GM15510 (cell line): ENCODE results near the gene SPON2.

Experiments used
- POLR2A ChIP-seq: IDR thresholded peaks from 3 replicates; pipeline ENCODE4 v1.6.1; 2011; ENCODE audit warnings: borderline replicate concordance; ENCODE audit not compliant: insufficient read length; ENCODE audit errors: extremely low read depth

SPON2 gene

DNA sequence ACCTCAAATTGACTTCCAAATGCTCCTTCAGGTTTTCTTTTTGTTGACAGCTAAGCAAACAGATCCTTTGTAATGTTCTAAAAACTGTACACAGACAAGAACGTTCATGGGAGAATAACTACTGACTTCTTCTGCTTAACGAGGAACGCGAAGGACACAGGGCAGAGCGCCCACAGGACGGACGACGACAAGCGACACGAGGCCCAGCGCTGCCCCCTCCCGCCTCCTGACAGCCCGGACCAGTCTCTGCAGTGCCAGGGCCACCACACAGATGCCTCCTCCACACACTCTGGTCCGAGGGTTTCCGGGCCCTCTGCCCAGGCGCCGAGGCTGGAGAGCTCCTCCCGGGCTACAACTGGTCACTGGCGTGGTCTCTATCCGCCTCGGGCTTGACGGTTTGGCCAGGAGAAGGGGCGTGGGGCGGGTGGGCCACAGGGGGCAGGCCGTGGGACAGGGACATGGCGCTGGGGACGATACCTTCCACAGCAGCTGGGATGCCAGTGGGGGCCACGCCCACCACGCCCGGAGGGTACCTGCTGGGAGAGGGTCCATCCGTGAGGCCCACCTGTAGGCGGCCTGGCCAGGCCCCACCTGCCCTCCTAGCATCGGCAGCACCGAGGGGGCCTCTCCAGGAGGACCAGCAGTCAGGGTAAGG, 39.6 kb upstream of the SPON2 start:
- no peak for TF ChIP-seq POLR2A

DNA sequence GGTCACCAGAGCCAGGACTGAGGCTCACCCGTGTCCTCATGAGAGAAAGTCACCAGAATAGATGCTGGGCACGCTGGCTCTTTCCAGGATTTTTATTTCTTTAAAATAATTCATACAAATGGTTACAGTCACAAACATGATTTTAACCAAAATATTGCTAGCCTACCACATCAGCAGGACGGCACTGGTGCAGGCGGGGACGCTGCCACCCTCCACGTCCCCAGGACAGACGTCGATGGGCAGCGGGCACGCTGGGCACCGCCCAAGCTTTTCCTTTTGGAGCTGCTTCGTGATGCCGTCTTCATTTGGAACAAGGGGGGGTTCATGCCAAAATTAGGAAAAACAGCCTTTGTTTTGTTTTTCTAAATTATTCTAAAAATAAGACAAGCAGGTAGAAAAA, 39.0 kb upstream of the SPON2 start:
- TF ChIP-seq POLR2A = no peak

DNA sequence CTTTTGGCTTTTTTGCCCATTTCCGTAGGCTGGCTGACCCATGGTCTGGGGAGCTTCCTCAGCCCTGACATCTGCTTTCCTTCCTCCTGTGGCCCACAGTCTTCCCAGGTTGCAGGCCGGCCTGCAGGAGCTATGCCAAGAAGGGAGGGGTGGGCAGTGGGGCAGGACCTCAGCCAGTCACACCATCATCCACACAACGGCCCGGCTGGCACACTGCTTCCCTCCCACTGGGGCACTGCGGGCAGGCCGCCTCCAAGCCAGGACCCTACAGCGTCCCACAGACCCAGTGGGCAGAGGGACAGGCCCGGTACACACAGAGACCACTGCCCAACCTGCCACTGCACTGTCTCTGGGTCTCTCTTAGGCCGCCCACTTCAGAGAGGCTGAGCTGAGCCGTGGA, 38.6 kb upstream of the SPON2 start:
- no peak for TF ChIP-seq POLR2A

DNA sequence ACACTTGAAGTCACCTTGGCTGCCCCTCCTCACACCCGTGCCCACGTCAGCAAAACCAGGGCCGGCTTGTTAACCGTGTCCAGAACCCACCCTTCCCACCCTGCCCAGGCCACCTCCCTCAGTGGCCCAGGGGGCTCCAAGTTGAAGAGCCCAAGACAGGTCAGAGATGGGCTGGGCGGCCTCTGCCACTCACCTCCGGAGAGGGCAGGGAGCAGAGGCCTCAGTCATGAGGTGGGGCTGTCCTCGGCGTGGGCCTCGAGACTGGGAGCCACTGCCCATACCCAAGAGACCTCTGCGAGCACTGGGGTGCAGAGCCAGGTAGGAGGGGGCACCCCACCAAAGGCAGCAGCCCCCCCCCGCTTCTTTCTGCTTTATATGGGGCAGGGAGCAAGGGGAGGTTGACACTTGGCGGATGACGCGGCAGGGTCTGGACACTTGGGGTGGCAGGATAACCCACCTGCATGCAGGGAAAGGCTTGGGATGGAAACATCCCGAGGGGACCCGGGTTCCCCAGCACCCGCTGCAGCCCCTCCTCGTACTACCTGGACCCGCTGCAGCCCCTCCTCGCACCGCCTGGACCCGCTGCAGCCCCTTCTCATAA, 38.0 kb upstream of the SPON2 start:
- no peak for TF ChIP-seq POLR2A

DNA sequence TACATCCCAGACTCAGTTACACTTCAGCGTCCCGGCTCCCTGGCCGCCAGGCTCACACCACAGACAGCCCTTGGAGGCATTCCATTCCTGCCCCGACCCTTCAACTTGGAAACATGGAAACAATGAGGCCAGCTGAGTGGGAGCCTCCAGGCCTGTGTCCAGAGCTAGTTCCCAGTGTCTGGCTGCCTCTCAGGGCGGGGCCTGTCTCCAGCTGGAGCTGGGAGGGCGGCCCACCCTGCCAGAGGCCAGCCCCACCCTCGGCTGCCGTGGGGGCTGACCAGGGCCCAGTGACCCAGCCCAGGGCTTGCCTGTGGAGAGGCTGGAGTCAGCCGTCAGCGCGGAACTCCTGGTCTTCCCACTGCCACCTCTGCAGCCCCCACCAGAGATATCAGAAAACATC, 37.4 kb upstream of the SPON2 start:
- no peak for TF ChIP-seq POLR2A

DNA sequence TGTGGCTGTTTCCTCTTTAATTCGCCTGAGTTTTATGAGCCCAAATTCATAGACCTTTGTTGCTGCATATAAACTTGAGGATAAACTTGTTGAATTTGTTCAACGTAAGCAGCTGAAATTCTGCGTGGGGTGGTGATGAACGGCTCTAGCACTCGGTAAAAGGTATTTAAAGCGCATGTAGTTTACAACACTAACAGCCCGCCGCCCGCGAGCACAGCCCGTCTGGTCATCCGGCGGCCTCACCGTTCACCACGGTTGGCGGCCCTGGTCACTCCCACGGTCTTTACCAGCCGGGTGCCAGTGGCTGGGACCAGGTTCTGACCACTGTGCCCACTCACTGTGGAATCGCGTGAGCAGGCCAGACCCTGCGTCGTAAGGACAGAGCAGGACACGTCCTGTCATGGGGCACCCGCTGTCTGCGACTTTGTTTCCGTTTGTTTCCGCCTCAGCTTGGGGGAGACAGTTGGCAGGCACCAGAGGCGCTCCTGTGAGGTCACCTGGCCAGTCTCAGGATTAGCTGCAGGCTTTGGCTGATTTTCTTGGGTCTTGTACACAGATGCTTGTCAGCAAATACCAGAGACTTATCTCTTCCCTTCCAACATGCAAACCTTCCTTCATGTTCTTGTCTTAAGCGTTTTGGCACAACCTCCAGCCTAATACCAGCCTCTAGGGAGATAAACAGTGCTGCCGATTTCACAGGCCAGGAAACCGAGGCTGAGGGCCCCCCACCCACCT, 36.8 kb upstream of the SPON2 start:
- no peak for TF ChIP-seq POLR2A

DNA sequence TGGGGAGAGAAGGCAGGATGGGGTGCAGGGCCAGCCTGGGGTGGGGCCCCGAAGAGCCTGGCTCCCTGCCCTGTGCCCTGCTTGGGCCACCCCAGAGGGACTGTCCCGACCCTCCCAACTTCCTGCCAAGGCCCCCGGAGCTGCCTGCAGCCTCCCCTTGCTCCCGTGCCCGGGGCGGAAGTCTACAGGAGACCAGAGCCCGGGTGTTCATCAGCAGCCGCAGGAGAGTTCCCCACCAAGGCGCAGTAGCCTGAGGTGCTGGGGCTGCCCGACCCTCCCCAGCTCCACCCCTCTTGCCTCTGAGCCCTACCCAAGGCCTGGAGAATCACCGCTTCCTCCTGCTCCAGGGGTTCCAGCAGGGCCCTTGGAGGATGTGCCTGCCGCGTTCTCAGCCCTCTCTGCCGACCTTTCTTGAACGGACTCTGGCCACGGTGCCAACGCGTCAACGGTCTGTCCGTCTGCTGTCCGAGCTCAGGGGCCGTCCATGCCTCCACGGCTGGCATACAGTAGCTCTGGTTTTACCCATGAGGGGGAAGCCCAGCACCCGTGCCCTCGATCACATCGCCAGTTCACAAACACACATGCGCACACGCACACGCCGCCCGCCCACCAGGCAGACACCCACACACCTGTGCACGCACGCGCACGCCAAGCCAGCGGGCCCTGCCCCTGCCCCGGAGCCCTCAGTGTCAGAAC, 36.0 kb upstream of the SPON2 start:
- no peak for TF ChIP-seq POLR2A

DNA sequence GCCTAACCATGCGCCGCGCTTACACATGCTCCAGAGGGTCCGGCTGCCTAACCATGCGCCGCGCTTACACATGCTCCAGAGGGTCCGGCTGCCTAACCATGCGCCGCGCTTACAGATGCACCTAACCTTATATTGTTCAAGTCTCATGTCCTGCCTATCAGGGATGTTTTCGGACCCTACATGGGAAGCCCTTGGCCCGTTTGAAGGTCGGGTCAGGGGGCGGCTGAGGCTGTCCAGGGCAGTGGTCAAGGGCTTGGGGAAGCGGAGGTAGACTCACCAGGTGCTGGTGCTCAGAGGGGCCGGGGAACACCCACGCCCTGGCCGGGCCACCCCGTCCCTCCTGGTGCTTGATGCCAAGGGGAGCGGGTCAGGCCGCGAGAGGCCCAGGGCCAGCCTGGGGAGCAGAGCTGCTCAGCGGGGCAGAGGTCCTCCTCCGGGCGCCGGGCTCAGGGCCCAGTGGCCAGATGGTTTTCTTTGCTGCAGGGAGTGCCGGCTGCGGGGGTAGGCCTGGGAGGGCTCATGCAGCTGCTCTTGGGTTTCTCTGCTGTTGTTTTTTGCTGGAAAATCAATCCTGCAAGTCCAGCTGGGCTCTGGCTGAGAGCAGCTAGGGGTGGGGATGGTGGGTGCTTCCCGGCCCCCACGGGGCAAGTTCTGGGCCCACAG, 35.4 kb upstream of the SPON2 start:
- no peak for TF ChIP-seq POLR2A

DNA sequence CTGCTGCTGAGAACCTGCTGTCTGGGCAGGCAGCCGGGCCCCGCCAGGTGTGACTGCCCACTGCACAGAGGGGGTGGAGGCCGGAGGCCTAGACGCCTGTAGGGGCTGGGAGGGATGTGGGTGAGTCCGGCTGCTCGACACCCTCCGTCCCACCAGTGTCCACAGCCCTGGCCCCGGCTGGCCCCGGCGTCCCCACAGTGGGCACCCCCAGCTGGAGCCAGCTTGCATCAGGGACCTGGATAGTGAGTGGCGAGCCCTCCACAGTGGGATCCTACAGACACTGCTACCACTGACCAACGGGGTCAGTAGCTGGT, 34.7 kb upstream of the SPON2 start:
- no peak for TF ChIP-seq POLR2A

DNA sequence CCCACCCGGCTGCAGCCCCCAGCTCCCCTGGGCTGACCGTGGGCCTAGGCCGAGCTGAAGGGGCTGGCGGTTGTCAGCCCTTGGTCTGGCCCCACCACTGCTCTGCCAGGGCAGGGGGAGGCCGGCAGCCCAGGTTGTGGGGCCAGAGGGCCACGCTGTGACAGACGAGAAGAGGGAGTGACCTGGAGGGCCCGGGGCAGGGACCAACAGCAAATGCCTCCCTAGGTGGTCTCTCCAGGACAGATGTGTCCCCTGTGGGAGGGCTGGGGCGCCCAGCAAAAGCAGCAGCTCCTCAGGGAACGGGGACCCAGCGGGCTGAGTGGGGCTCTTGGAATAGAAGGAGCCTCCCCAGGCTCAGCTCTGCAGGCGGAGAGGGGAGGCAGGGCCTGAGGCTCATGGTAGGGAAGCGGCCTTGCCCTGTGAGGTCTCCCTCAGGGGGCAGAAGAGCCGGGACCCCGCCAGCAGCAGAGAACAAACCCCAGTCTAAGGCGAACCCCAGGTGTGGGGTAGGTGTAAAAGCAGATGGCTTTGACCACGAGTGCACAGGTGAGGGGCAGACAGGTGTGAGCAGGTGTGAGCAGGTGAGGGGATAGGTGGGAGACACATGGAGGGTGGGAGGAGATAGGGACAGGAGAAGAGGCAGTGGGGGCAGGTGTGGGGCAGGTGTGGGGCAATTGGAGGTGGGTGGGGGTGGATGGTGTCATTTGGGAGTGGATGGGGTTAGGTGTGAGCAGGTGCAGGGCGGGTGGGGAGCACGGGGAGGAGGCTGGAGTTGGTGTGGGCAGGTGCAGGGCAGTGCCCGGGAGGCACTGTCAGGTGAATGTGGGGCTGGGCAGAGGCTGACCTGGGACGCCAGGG, 34.1 kb upstream of the SPON2 start:
- TF ChIP-seq POLR2A = no peak

DNA sequence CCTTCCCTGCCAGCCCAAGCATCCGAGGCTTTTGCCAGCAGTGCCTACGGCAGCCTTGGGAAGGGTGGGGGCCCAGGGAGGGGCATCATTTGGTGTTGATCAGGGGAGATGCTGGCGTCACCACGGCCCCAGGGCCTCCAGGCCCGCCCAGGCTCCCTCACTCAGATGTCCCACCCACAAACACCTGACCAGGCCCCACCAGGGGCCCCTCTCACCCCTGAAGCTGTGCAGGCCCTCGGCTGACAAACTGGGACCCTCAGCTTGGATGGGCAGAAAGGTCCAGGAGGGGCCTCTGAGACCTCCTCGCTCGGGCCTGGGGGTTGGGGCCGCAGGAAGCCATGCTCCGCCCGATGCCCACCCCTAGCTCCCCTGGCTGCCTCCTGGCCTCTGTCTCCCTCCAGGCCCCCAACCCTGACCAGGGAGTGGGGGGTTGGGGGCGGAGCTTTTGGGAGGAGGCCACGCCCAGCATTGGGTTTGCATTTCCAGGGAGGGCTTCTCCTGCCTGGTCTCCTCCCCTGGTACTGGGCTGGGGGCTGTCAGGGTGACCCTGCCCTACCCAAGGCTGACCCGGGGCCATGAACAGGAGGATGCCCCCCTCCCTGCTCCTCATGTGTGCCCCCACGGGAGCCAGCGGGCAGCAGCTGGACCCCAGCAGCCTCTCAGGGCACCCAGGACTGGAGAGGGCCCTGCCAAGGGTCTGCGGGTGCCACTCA, 33.4 kb upstream of the SPON2 start:
- no peak for TF ChIP-seq POLR2A

DNA sequence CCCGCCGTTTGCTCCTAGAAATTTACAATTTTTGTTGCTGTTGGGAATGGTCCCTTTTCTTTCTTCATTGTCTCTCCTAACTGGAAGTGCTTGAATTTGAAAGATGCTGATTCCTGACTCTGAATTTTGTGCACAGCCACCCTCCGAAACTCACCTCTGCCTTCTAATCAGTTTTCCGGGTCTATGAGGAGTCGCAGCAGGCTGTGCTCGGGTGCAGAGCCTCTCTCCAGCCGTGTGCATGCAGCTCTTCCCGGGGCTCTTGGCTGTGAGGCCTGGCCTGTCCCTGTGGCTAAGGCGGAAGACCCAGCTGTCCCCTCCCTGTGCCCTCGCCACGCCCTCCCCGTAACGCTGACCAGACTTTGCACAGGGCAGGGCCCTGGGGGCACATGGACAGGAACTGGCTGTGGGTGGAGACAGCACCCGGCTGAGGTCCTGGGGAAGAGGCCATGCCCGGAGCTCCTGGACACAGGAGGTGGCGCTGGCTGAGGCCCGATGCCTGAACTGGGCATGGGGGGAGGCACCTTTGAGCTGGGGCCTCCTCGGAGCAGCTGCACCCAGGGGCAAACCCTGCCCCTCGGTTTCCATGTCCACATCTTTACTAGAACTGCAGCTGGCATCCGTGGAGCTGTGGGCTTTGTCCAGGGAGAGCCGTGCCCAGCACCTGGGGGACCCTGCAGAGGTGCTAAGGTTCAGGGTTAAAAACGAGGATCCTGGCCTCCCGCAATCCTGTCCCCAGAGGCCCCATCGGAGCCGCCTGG, 32.6 kb upstream of the SPON2 start:
- TF ChIP-seq POLR2A = no peak

DNA sequence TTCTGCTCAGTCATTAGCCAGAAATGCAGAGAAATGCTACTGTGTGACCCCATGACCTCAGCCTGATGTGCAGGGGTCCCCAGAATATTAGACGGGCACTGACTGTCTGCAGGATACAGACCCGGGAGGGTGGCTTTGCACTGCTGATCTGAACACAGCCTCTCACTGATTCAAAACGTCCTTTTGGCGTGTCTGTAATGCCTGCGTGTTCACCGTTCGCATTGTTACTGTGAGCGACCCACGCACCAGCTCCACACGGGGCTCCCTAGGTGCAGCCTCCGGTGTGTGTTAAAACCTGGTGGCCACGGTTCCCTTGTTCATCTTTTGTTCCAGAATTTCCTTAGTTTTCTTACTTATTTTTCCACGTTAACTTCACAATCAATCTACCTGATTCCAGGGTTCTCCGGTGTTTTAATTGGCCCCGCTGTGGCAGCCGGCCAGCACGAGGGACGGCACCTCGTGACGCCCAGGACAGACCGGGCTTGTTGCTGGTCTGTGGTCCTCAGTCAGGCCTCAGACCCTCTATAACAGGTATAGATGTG, 32.0 kb upstream of the SPON2 start:
- no peak for TF ChIP-seq POLR2A

DNA sequence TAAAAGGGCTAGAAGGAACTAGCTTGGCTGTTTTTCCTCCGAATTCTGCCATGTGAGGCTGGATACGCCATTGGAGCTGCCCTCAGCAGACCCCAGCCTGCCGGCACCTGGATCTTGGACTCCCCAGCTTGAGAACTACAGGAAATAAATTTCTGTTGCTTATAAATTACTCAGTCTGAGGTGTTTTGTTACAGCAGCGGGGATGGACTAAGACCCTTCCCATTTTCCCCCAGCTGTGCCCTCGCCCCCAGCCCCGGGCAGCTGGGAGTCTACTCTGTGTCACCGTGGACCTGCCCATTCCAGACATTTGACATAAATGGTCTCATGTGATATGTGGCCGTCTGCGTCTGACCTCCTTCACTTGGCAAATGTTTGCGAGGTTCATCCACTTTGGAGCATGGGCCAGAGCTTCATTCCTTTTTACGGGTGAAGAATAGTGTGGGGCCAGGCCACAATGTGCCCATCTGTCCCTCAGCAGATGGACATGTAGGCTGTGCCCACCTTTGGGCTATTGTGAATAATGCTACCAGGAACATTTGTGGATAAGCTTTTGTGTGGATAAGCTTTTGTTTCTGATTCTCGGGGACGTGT, 30.7 kb upstream of the SPON2 start:
- no peak for TF ChIP-seq POLR2A
